GM12873 (cell line): ENCODE results near the gene ZNF423.

Experiments used
- TF ChIP-seq, protein P1 (sequence below): IDR thresholded peaks from 2 replicates; pipeline ENCODE4 v1.5.1; 2012; ENCODE audit warnings: low read depth, mild to moderate bottlenecking, moderate library complexity, low read length, control low read depth; ENCODE audit not compliant: insufficient read depth; ENCODE audit errors: missing control alignments

The ZNF423 gene

DNA sequence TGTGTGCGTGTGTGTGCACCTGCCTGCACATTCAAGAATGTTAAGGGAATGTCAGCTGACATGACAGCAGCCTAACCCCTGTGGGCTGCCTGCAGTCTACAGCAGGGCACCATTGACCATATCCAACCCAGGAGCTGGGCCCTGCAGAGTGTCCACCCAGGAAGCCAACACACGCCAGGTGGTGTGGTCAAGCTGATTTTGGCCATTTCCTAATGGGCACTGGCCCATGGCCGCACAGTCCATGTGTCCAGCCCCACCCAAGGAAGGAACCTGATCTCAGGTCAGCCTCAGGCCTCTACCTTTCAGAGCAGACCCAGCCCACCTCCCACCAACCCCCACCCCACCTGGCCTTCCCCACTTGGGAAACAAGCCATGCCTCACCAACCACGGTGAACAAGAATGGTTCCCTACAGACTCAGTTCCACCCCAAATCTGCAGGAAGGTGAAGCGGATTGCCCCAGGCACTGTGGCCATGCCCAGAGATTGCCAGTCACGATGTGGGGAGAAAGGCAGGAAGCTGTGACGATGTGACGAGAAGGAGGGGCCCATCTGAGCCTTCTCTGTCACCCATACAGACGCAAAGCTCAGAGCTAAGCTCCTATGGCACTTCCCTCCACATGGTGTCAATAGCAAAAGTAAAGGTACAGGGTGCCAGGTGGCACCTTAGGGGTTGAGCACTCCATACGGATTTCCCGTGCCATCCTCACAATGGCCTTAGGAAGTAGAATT lies 77.5 kb downstream of the ZNF423 start:
- TF ChIP-seq, protein P1, sequence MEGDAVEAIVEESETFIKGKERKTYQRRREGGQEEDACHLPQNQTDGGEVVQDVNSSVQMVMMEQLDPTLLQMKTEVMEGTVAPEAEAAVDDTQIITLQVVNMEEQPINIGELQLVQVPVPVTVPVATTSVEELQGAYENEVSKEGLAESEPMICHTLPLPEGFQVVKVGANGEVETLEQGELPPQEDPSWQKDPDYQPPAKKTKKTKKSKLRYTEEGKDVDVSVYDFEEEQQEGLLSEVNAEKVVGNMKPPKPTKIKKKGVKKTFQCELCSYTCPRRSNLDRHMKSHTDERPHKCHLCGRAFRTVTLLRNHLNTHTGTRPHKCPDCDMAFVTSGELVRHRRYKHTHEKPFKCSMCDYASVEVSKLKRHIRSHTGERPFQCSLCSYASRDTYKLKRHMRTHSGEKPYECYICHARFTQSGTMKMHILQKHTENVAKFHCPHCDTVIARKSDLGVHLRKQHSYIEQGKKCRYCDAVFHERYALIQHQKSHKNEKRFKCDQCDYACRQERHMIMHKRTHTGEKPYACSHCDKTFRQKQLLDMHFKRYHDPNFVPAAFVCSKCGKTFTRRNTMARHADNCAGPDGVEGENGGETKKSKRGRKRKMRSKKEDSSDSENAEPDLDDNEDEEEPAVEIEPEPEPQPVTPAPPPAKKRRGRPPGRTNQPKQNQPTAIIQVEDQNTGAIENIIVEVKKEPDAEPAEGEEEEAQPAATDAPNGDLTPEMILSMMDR, result no peak

DNA sequence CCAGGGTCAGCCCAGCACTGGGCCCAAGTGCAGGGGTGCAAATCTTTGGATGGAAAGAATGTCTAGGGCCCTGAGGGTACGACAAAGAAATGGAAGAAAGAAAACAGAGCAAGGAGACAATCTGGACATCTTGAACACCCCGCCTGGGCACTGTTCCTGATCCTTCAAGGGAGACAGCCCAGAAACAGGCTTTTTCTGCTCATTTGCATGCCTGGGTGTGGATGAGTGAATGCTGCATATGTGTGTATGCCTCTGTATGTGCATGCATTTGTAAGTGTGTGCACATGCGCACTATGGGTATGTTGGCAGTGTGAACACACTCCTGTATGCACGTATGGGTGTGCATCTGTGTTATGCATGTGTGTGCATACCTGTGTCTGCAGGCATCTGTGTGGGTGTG lies 79.2 kb downstream of the ZNF423 start:
- TF ChIP-seq, protein P1, result no peak

DNA sequence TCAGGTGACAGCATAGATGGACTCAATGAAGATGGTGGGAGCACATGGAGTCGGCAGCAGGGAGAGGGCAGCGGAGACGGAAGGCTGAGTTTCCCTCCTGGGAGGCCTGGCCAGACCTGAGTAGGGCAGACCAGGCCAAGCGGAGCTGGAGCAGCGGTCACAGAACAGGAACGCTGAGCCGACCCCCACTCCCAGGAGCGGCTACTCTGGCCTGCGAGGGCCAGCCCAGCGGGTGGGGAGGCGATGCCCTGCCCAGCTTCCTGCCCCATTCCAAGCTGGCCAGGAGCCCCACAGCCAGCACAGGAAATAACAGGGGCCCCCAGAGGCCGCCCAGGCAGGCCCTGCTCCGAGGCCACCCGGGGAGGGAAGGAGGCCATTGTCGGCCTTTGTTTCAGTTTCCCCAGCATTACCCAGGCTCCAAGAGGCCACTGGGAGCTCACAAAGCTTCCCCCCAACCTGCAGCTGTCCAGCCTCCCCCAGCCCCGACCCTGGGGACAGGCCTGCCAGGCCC lies 79.8 kb downstream of the ZNF423 start:
- TF ChIP-seq, protein P1, result no peak

DNA sequence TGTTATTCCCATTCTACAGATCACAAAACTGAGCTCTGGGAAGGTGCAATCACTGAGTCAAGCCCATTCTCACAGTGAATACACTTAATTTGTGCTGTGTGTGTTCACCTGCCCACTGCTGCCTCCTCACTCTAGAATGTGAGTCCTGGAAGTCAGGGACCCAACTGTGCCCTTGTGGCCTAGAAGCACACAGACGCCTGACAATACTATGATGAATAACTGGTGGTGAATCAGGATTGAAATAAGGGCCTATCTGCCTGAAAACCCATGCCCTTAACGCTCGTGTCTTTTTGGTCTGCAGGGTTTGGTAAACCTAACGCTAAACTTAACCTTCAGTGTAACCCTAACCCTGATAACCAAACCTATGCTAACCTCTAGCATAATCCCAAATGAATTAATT lies 80.3 kb downstream of the ZNF423 start:
- TF ChIP-seq, protein P1, result no peak

- TF ChIP-seq, protein P1, result no peak
Measured at GRCh38 chr16:49775018-49775417, 80.9 kb downstream of the ZNF423 start.

DNA sequence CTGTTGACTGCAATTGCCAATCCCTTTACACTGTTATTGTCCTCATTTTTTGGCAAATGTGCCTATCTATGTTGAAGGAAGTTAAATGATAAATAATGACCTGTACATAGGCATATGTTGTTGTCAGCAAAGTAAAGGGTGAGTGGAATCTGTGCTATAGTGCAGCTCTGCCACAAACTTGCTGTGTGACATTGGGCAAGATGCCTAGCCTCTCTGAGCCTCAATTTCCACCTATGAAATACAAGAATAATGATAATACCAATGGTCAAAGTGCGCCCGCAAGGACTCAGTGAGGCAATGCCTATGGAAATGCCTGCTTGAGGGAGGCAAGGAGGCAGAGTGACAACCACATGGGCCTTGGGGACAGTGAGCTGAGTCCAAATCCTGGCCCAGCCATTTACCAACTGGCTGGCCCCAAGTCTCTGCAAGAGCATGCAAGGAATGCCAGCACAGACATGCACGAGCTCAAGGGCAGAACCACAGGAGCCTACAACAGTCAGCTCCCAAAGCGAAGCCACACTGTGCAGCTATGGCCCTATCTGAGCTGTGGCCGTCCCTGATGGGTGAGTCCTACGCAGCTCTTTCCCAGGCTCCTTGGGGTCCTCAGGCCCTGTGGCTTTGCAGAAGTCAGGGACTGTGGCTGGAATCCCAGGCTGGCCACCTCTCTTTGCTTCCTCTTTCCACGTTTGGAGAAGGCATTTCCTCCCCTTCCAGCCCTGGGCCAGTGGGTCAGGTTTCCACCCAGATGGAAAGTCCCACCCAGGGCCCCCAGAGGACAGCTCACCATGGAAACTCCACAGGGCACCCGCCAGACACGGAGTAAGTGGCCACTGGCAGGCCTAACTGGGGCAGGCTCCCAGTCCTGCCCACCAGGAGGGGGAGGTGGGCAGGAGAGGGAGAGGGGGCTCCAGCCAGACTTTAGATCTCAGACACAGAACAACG lies 82.1 kb downstream of the ZNF423 start:
- TF ChIP-seq, protein P1, result no peak

GRCh38 chr16:49767998-49768397 lies 87.9 kb downstream of the ZNF423 start:
- TF ChIP-seq, protein P1, result no peak
